ENCODE measurements around the gene PABPN1L. TPM values are rescaled to one million over a fixed set of nuclear protein-coding genes. Genes with fewer than 3 reads are reported as not detected.

PABPN1L gene
- total RNA-seq, 1 experiment from 2014 or later = not detected

GRCh38 chr16:88857728-88858339 lies 8.6 kb downstream of the PABPN1L start:
- H3K9ac ChIP-seq (ENCODE audit: extremely low read depth, insufficient read length, low read length) = peak overlapping the region; percentile 83

More at GRCh38 chr16:88857728-88858339, 8.6 kb downstream of the PABPN1L start:
- H3K18ac ChIP-seq (ENCODE audit: insufficient read length, low read depth, low read length) = no peak overlapping the region
- H3K27me3 Mint-ChIP-seq (ENCODE audit: low read depth) = no peaks in the 10 kb centered on the region
- no peaks in the 10 kb centered on the region; a peak in 1 of 5 replicates for H3K9me3 Mint-ChIP-seq
- no peak overlapping the region for H2AK5ac ChIP-seq (ENCODE audit: insufficient read length, low read length)
- H2BK5ac ChIP-seq (ENCODE audit: insufficient read length, low read length) = no peak overlapping the region
- H3K9me3 ChIP-seq (ENCODE audit: control insufficient read depth, low read depth, low read length) = no peaks in the 10 kb centered on the region
- no peak overlapping the region for H2BK20ac ChIP-seq (ENCODE audit: low read depth, low read length, poor library complexity, severe bottlenecking)
- no peak overlapping the region for H3K27ac ChIP-seq (ENCODE audit: insufficient read length, low read depth, low read length)
- H3K27me3 ChIP-seq (ENCODE audit: insufficient read depth, low read length) = no peaks in the 10 kb centered on the region
- H3K36me3 Mint-ChIP-seq (ENCODE audit: insufficient read depth in 1 of 3, low read depth in 3 of 3) = peaks cover 19 to 29% (median 22%) of the 10 kb centered on the region in 3 experiments
- H3K4me3 Mint-ChIP-seq = peak overlapping the region; percentile 96 to 100
- no peak overlapping the region; the same call in 1 of the 2 replicates for H3K14ac ChIP-seq (ENCODE audit: insufficient read depth, low read length)
- H4K8ac ChIP-seq (replicated peaks; ENCODE audit: insufficient read length, low read depth, low read length) = no peak overlapping the region
- H3K56ac ChIP-seq (ENCODE audit: insufficient read length, low read depth, low read length) = no peak overlapping the region
- no peak overlapping the region for H4K91ac ChIP-seq (ENCODE audit: insufficient read length, low read depth, low read length)
- no peak overlapping the region for H2AFZ ChIP-seq (ENCODE audit: low read length)
- H3K4me1 ChIP-seq (ENCODE audit: insufficient read depth, low read length) = no peaks in the 10 kb centered on the region
- no peaks in the 10 kb centered on the region for H3K79me2 ChIP-seq (ENCODE audit: insufficient read depth, low read length)
- H3K23ac ChIP-seq (ENCODE audit: insufficient read length, low read depth, low read length) = no peak overlapping the region
- no CpG with 5 or more reads among the region's 12 CpGs for WGBS (ENCODE audit: extremely low coverage, insufficient read length, low lambda C conversion rate)
- peak; percentile 65; the same call in 2 of the 3 replicates for TF ChIP-seq CTCF (conservative IDR thresholded peaks at IDR 0.05)
- H3K4me2 ChIP-seq (ENCODE audit: insufficient read depth, insufficient read length, low read length) = peak overlapping the region; percentile 98
- H2BK15ac ChIP-seq (ENCODE audit: low read depth, low read length) = no peak overlapping the region
- peaks cover 8% of the 10 kb centered on the region for H3K23me2 ChIP-seq (ENCODE audit: insufficient read length, low read depth, low read length, poor library complexity, severe bottlenecking)
- no peak overlapping the region for H3K4ac ChIP-seq (ENCODE audit: low read depth, low read length)
- H3K27ac Mint-ChIP-seq = peak overlapping the region; percentile 24 to 98 (median 89); a peak in 6 of 7 replicates
- no peak overlapping the region for H2BK12ac ChIP-seq (ENCODE audit: insufficient read length, low read depth, low read length)
- H3K79me1 ChIP-seq (ENCODE audit: insufficient read depth, low read depth, low read length, poor library complexity, severe bottlenecking) = no peaks in the 10 kb centered on the region
- H3T11ph ChIP-seq (ENCODE audit: low read length) = no peak overlapping the region
- peaks cover 9 to 18% of the 10 kb centered on the region in 2 experiments for H3K4me1 Mint-ChIP-seq
- H2BK120ac ChIP-seq (ENCODE audit: low read depth, low read length, poor library complexity, severe bottlenecking) = no peak overlapping the region
- DNase-seq = peak; percentile 64
- H4K5ac ChIP-seq (ENCODE audit: insufficient read length, low read depth, low read length) = peak overlapping the region; percentile 14
- H4K20me1 ChIP-seq (ENCODE audit: control insufficient read depth, insufficient read depth, insufficient read length) = no peaks in the 10 kb centered on the region
